Endodermal cell (in vitro differentiated cells): ENCODE results near the gene ATP5F1B. TPM values are rescaled to one million over a fixed set of nuclear protein-coding genes. Genes with fewer than 3 reads are reported as not detected.

Experiments used
- DNase-seq: peaks from one replicate; pipeline ENCODE4 v3.0.0-alpha.2; 2017
- H3K27ac ChIP-seq: 2 replicates; pipeline ENCODE4 v1.5.1; 2013; ENCODE audit warnings: mild to moderate bottlenecking, low read depth, low read length, moderate library complexity
- H3K27me3 ChIP-seq: 2 replicates; pipeline ENCODE4 v1.6.1; 2013; ENCODE audit warnings: mild to moderate bottlenecking, low read length, moderate library complexity; ENCODE audit not compliant: insufficient read depth, control insufficient read depth, poor library complexity, severe bottlenecking
- H3K36me3 ChIP-seq: 2 replicates; pipeline ENCODE4 v1.7.0; 2013; ENCODE audit warnings: mild to moderate bottlenecking, low read length, moderate library complexity; ENCODE audit not compliant: control insufficient read depth, insufficient read depth
- H3K4me1 ChIP-seq: one replicate; pipeline ENCODE4 v1.7.0; 2013; ENCODE audit warnings: low read length; ENCODE audit not compliant: control insufficient read depth, insufficient read depth
- H3K4me3 ChIP-seq: 2 replicates; pipeline ENCODE4 v1.5.1; 2013; ENCODE audit warnings: mild to moderate bottlenecking, low read length, moderate library complexity
- H3K9ac ChIP-seq: 2 replicates; pipeline ENCODE4 v1.6.1; 2013; ENCODE audit warnings: mild to moderate bottlenecking, low read length, moderate library complexity; ENCODE audit not compliant: poor library complexity, severe bottlenecking; ENCODE audit errors: extremely low read depth
- H3K9me3 ChIP-seq: 2 replicates; pipeline ENCODE4 v1.6.1; 2013; ENCODE audit warnings: mild to moderate bottlenecking, low read length, moderate library complexity; ENCODE audit not compliant: control insufficient read depth
- H3K27ac Mint-ChIP-seq: 2 replicates; pipeline ENCODE4 v1.8.0; 2020; ENCODE audit warnings: mixed read lengths
- H3K27me3 Mint-ChIP-seq: 2 replicates; pipeline ENCODE4 v1.8.0; 2021; ENCODE audit warnings: mild to moderate bottlenecking, mixed read lengths; ENCODE audit not compliant: insufficient read depth
- H3K36me3 Mint-ChIP-seq: 2 replicates; pipeline ENCODE4 v1.8.0; 2020; ENCODE audit warnings: low read depth, mixed read lengths
- H3K4me1 Mint-ChIP-seq: 2 replicates; pipeline ENCODE4 v1.8.0; 2020; ENCODE audit warnings: mixed read lengths
- H3K4me3 Mint-ChIP-seq: 2 replicates; pipeline ENCODE4 v1.8.0; 2020; ENCODE audit warnings: mild to moderate bottlenecking, moderate library complexity, mixed read lengths
- H3K9me3 Mint-ChIP-seq: 2 replicates; pipeline ENCODE4 v1.8.0; 2020; ENCODE audit warnings: mild to moderate bottlenecking, mixed read lengths
- WGBS, 2 experiments: methylation state at CpG; one replicate each; pipeline versions ENCODE4 v1.1.5 to v1.1.7; 2013; ENCODE audit warnings: missing lambda C conversion rate in 2 of 2, mixed read lengths in 1 of 2; ENCODE audit not compliant: insufficient coverage in 1 of 2, insufficient read length in 1 of 2; 5-methylcytosine and 5-hydroxymethylcytosine counted together
- total RNA-seq, 2 donors: library from RNA; stranded (reverse); fragmentation: NEBNext Ultra II Directional in 1 of 2; extraction: Animal tissue kit (Norgen Biotek cat#: 25700) in 1 of 2; gene quantifications; 2 replicates in 1 of 2; 3 replicates in 1 of 2; pipeline ENCODE4 v1.2.1, GENCODE V29; 2021
- TF ChIP-seq, protein P1 (sequence below): fragments of 200-600 bp; sonication (generic); conservative IDR thresholded peaks from 2 replicates; pipeline ENCODE4 v1.5.0; 2021; ENCODE audit warnings: antibody characterized with exemption, mild to moderate bottlenecking

The ATP5F1B gene
- total RNA-seq, 2 donors from 2014 or later, result 653 to 681 TPM

DNA sequence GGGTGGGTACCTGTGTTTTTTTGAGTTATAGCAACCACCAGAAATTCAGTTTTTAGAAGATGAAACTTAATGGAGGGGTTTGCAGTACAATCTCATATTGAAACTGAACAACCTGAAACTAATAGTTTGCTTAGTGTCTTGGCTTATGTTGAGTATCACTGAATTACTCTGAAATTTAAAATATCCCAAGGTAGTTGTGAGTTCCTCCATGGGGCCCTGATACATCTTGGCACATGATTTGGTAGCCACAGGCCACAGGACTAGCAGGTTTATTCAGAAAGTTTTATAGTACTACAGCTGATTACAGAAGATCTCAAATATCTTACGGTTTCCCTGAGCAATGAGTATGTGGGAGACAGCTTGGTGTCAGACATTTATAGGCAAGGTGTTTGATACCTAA lies 31.9 kb upstream of the ATP5F1B start:
- H3K4me3 Mint-ChIP-seq, result no peak overlapping the region
- peaks cover 2% of the 10 kb centered on the region for H3K4me1 Mint-ChIP-seq
- no peaks in the 10 kb centered on the region for H3K9me3 Mint-ChIP-seq
- TF ChIP-seq, protein P1, sequence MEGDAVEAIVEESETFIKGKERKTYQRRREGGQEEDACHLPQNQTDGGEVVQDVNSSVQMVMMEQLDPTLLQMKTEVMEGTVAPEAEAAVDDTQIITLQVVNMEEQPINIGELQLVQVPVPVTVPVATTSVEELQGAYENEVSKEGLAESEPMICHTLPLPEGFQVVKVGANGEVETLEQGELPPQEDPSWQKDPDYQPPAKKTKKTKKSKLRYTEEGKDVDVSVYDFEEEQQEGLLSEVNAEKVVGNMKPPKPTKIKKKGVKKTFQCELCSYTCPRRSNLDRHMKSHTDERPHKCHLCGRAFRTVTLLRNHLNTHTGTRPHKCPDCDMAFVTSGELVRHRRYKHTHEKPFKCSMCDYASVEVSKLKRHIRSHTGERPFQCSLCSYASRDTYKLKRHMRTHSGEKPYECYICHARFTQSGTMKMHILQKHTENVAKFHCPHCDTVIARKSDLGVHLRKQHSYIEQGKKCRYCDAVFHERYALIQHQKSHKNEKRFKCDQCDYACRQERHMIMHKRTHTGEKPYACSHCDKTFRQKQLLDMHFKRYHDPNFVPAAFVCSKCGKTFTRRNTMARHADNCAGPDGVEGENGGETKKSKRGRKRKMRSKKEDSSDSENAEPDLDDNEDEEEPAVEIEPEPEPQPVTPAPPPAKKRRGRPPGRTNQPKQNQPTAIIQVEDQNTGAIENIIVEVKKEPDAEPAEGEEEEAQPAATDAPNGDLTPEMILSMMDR, result no peak
- WGBS, 2 experiments, result 78 to 100% methylated on average over 1 of the region's 1 CpG
- peaks cover 52% of the 10 kb centered on the region for H3K36me3 Mint-ChIP-seq
- no peaks in the 10 kb centered on the region for H3K27me3 Mint-ChIP-seq
- Histone ChIP-seq H3K36me3 (peaks cover 67% of the 10 kb centered on the region), H3K27me3 (no peaks in the 10 kb centered on the region), H3K9ac (no peak overlapping the region), H3K4me1 (no peaks in the 10 kb centered on the region), H3K4me3 (no peak overlapping the region), H3K9me3 (no peaks in the 10 kb centered on the region), H3K27ac (no peak overlapping the region)
- H3K27ac Mint-ChIP-seq, result peak overlapping the region; percentile 53
- DNase-seq, result peak; percentile 17

DNA sequence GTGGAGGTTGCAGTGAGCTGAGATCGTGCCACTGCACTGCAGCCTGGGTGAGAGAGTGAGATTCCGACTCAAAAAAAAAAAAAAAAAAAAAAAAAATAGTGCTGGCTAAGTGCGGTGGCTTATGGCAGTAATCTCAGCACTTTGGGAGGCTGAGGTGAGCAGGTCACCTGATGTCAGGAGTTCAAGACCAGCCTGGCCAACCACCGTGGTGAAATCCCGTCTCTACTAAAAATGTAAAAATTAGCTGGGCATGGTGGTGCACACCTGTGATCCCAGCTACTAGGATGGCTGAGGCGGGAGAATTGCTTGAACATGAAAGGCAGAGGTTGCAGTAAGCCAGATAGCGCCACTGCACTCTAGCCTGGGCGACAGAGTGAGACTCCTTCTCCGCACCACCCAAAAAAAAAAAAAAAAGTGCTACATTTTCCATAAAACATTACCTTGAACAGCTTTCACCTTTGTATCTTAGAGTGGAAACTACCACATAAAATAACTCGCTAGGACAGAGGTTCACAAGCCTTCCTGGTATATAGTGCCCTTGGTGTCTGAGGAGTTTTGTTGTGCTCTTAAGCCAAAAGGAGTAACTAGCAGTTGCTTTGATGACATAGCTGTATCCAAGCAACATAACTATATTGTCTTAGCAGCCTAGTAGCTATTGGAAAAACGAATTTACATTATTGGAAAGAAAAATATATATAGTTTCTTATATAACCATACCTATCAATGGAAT lies 31.2 kb upstream of the ATP5F1B start:
- Mint-ChIP-seq H3K27ac (no peak overlapping the region), H3K27me3 (no peaks in the 10 kb centered on the region), H3K9me3 (no peaks in the 10 kb centered on the region), H3K4me1 (peaks cover 2% of the 10 kb centered on the region), H3K4me3 (no peak overlapping the region), H3K36me3 (peaks cover 54% of the 10 kb centered on the region)
- Histone ChIP-seq H3K36me3 (peaks cover 70% of the 10 kb centered on the region), H3K27ac (no peak overlapping the region), H3K4me3 (no peak overlapping the region), H3K9ac (no peak overlapping the region), H3K4me1 (no peaks in the 10 kb centered on the region), H3K9me3 (no peaks in the 10 kb centered on the region), H3K27me3 (no peaks in the 10 kb centered on the region)
- DNase-seq, result peak; percentile 36
- TF ChIP-seq, protein P1, result no peak
- 88 to 91% methylated on average over 6 to 10 of the region's 11 CpGs for WGBS, 2 experiments

DNA sequence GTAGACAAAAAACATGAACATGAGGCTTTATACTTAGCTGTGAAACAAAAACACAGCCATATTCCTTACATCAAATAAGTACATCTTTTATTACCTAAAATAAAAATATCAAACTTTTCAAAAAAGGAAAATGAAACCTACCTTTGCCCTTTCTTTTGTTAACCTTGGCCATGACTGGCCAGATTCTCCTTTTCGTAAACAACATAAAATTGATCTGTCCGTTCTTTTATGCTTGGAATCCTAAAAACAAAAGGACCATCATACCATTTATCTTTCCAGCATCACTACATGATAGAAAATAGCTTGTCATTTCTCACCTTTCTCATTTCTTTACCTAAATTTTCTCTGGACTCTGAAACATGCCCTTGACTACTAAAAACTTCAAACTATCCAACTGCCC lies 25.8 kb upstream of the ATP5F1B start:
- no peaks in the 10 kb centered on the region for H3K9me3 ChIP-seq
- H3K4me3 Mint-ChIP-seq, result no peak overlapping the region
- H3K4me1 ChIP-seq, result no peaks in the 10 kb centered on the region
- no peaks in the 10 kb centered on the region for H3K27me3 ChIP-seq
- no peaks in the 10 kb centered on the region for H3K27me3 Mint-ChIP-seq
- DNase-seq, result no peak
- peaks cover 70% of the 10 kb centered on the region for H3K36me3 Mint-ChIP-seq
- H3K36me3 ChIP-seq, result peaks cover 81% of the 10 kb centered on the region
- H3K9ac ChIP-seq, result no peak overlapping the region
- TF ChIP-seq, protein P1, result no peak
- no peaks in the 10 kb centered on the region for H3K9me3 Mint-ChIP-seq
- 90 to 93% methylated on average over 2 of the region's 2 CpGs for WGBS, 2 experiments
- H3K27ac Mint-ChIP-seq, result no peak overlapping the region
- H3K4me1 Mint-ChIP-seq, result peaks cover 2% of the 10 kb centered on the region
- no peak overlapping the region for H3K27ac ChIP-seq
- H3K4me3 ChIP-seq, result no peak overlapping the region
